PC-9 (cell line): ENCODE results near the gene AUTS2. TPM values are rescaled to one million over a fixed set of nuclear protein-coding genes. Genes with fewer than 3 reads are reported as not detected.
A peak's percentile ranks its signal among the peaks of the same experiment; 100 is the strongest.

Source experiments
- BruUV-seq: library from RNA; stranded (reverse); fragments of 400-500 nt; replicated peaks from 2 replicates; lab custom pipeline; 2021; lab: Mats Ljungman, UMichigan
- CTCF ChIA-PET: fragments of 300-600 bp; sonication (Branson Sonifier 250); formaldehyde crosslinking; loops from one replicate; lab custom pipeline; 2022; ENCODE audit warnings: antibody characterized with exemption; lab: Charles Lee
- POLR2A ChIA-PET: fragments of 300-600 bp; sonication (Branson Sonifier 250); formaldehyde crosslinking; loops from one replicate; lab custom pipeline; 2022; ENCODE audit warnings: antibody characterized with exemption; ENCODE audit not compliant: unreplicated experiment; lab: Charles Lee
- DNase-seq, 2 experiments: peaks; one replicate each; pipeline versions ENCODE4 v3.0.0 to v3.0.0-alpha.2; 2015 to 2022; ENCODE audit warnings: mixed read lengths in 1 of 2
- H2AFZ ChIP-seq: fragments of 200-600 bp; sonication (generic); 2 replicates; pipeline ENCODE4 v1.8.1; 2017; ENCODE audit warnings: antibody characterized with exemption
- H3F3A ChIP-seq: fragments of 200-600 bp; sonication (generic); 2 replicates; pipeline ENCODE4 v1.8.1; 2017; ENCODE audit warnings: antibody characterized with exemption, mild to moderate bottlenecking, low read depth; ENCODE audit not compliant: insufficient read depth
- H3K27ac ChIP-seq: fragments of 200-600 bp; sonication (generic); 2 replicates; pipeline ENCODE4 v1.6.1; 2016; ENCODE audit warnings: mixed run types
- H3K27me3 ChIP-seq: fragments of 200-600 bp; sonication (generic); 2 replicates; pipeline ENCODE4 v1.6.1; 2016; ENCODE audit warnings: low read depth, mixed run types; ENCODE audit not compliant: insufficient read depth
- H3K36me3 ChIP-seq: fragments of 200-600 bp; sonication (generic); 2 replicates; pipeline ENCODE4 v1.6.1; 2016; ENCODE audit warnings: low read depth, mixed run types
- H3K4me1 ChIP-seq: fragments of 200-600 bp; sonication (generic); replicated peaks from 2 replicates; pipeline ENCODE4 v1.6.1; 2016; ENCODE audit warnings: mixed run types; ENCODE audit not compliant: insufficient read depth
- H3K4me2 ChIP-seq: fragments of 200-600 bp; sonication (generic); 2 replicates; pipeline ENCODE4 v1.6.1; 2017; ENCODE audit warnings: mixed run types
- H3K4me3 ChIP-seq: fragments of 200-600 bp; sonication (generic); 2 replicates; pipeline ENCODE4 v1.6.1; 2016; ENCODE audit warnings: mixed run types
- H3K79me2 ChIP-seq: fragments of 200-600 bp; sonication (generic); 2 replicates; pipeline ENCODE4 v1.6.1; 2017; ENCODE audit warnings: low read depth, mixed run types
- H3K9me2 ChIP-seq: fragments of 200-600 bp; sonication (generic); 2 replicates; pipeline ENCODE4 v1.8.1; 2017; ENCODE audit warnings: mild to moderate bottlenecking; ENCODE audit not compliant: insufficient read depth
- H3K9me3 ChIP-seq: fragments of 200-600 bp; sonication (generic); 2 replicates; pipeline ENCODE4 v1.8.1; 2016; ENCODE audit warnings: low read depth; ENCODE audit not compliant: insufficient read depth
- H4K20me1 ChIP-seq: fragments of 200-600 bp; sonication (generic); 2 replicates; pipeline ENCODE4 v1.8.1; 2017; ENCODE audit not compliant: insufficient read depth
- CTCF ChIP-seq: fragments of 200-600 bp; sonication (generic); conservative IDR thresholded peaks from 2 replicates; pipeline ENCODE4 v1.6.1; 2017; ENCODE audit warnings: mixed run types, antibody characterized with exemption, mild to moderate bottlenecking, moderate library complexity
- EZH2 ChIP-seq: fragments of 200-600 bp; sonication (generic); IDR thresholded peaks from 2 replicates; pipeline ENCODE4 v1.8.0; 2017; ENCODE audit warnings: antibody characterized with exemption, low read depth
- intact Hi-C: fragments of 100-400 bp; cut with micrococcal nuclease; formaldehyde crosslinking; loops from one replicate; pipeline ENCODE4 v1.10.0; 2022; ENCODE audit not compliant: unreplicated experiment
- total RNA-seq: library from RNA; stranded (reverse); gene quantifications from 2 replicates; pipeline ENCODE4 v1.2.3, GENCODE V29; 2021

Gene AUTS2
- total RNA-seq, 1 experiment from 2014 or later: not detected

- Histone ChIP-seq H3K4me3 (no peak overlapping the region), H2AFZ (no peak overlapping the region), H3K27me3 (no peaks in the 10 kb centered on the region), H3K9me2 (no peaks in the 10 kb centered on the region), H3K79me2 (no peaks in the 10 kb centered on the region), H3K36me3 (no peaks in the 10 kb centered on the region), H3K4me2 (no peak overlapping the region), H3F3A (no peaks in the 10 kb centered on the region), H4K20me1 (no peaks in the 10 kb centered on the region), H3K9me3 (no peaks in the 10 kb centered on the region; the same call in 1 of the 2 replicates), H3K27ac (no peak overlapping the region), H3K4me1 (no peaks in the 10 kb centered on the region; the same call in 1 of the 2 replicates)
- DNase-seq: no peak
- no peak for TF ChIP-seq EZH2
- TF ChIP-seq CTCF: no peak
- no TSS peak for BruUV-seq
- POLR2A ChIA-PET: no interaction called here
- intact Hi-C loops: no loop called here
- CTCF ChIA-PET: no interaction called here
Measured at GRCh38 chr7:69676247-69676646, 78.0 kb downstream of the AUTS2 start.

- H3K27me3 ChIP-seq: no peaks in the 10 kb centered on the region
- CTCF ChIA-PET: no interaction called here
- H3K4me1 ChIP-seq: no peaks in the 10 kb centered on the region; the same call in 1 of the 2 replicates
- no peaks in the 10 kb centered on the region for H4K20me1 ChIP-seq
- no peaks in the 10 kb centered on the region for H3K9me2 ChIP-seq
- H3K4me3 ChIP-seq: no peak overlapping the region
- no TSS peak for BruUV-seq
- no peak overlapping the region for H3K27ac ChIP-seq
- H3K4me2 ChIP-seq: no peak overlapping the region
- H3F3A ChIP-seq: no peaks in the 10 kb centered on the region
- no peak for DNase-seq
- H3K79me2 ChIP-seq: no peaks in the 10 kb centered on the region
- no peaks in the 10 kb centered on the region for H3K36me3 ChIP-seq
- H2AFZ ChIP-seq: no peak overlapping the region
- H3K9me3 ChIP-seq: no peaks in the 10 kb centered on the region; the same call in 1 of the 2 replicates
- TF ChIP-seq CTCF (peak; percentile 44; the same call in 1 of the 2 replicates), EZH2 (no peak)
- POLR2A ChIA-PET: no interaction called here
- intact Hi-C loops: no loop called here
Measured at GRCh38 chr7:69677054-69677852, 79.0 kb downstream of the AUTS2 start.

- Histone ChIP-seq H3K4me2 (no peak overlapping the region), H2AFZ (no peak overlapping the region), H3K79me2 (no peaks in the 10 kb centered on the region), H3K4me1 (no peaks in the 10 kb centered on the region; the same call in 1 of the 2 replicates), H3K36me3 (no peaks in the 10 kb centered on the region), H3K27me3 (no peaks in the 10 kb centered on the region), H3K4me3 (no peak overlapping the region), H3F3A (no peaks in the 10 kb centered on the region), H3K9me3 (no peaks in the 10 kb centered on the region; the same call in 1 of the 2 replicates), H3K27ac (no peak overlapping the region), H3K9me2 (no peaks in the 10 kb centered on the region), H4K20me1 (no peaks in the 10 kb centered on the region)
- POLR2A ChIA-PET: no interaction called here
- CTCF ChIA-PET: no interaction called here
- no peak for DNase-seq
- no TSS peak for BruUV-seq
- intact Hi-C loops: no loop called here
- TF ChIP-seq CTCF (no peak), EZH2 (no peak)
Measured at GRCh38 chr7:69677881-69678493, 79.7 kb downstream of the AUTS2 start.
